Measurements from ENCODE around the gene MID1IP1. TPM values are rescaled to one million over a fixed set of nuclear protein-coding genes. Genes with fewer than 3 reads are reported as not detected.

Gene MID1IP1
- total RNA-seq, 1 donor from 2014 or later: 14.9 TPM

Other genes starting within 250 kb of the MID1IP1 start
- 9.2 and 23.8 TPM in 2 replicates for gene TSPAN7, start 239.9 kb upstream of the MID1IP1 start, total RNA-seq

All from dermis microvascular lymphatic vessel endothelial cell (primary cell).